NB4 (cell line): ENCODE data around the gene LHX8.

ENCODE experiments used
- CTCF ChIP-seq: IDR thresholded peaks from one replicate; pipeline ENCODE4 v1.5.1; 2012; ENCODE audit warnings: low read depth, low read length
- MYC ChIP-seq: IDR thresholded peaks from 2 replicates; pipeline ENCODE4 v1.6.1; 2011; ENCODE audit warnings: low read depth, low read length

GRCh38 chr1:75170011-75170410 is 35.8 kb downstream of the LHX8 start:
- no peak for TF ChIP-seq CTCF
- TF ChIP-seq MYC: no peak
